ENCODE measurements around the gene FUT3.

Gene FUT3

DNA sequence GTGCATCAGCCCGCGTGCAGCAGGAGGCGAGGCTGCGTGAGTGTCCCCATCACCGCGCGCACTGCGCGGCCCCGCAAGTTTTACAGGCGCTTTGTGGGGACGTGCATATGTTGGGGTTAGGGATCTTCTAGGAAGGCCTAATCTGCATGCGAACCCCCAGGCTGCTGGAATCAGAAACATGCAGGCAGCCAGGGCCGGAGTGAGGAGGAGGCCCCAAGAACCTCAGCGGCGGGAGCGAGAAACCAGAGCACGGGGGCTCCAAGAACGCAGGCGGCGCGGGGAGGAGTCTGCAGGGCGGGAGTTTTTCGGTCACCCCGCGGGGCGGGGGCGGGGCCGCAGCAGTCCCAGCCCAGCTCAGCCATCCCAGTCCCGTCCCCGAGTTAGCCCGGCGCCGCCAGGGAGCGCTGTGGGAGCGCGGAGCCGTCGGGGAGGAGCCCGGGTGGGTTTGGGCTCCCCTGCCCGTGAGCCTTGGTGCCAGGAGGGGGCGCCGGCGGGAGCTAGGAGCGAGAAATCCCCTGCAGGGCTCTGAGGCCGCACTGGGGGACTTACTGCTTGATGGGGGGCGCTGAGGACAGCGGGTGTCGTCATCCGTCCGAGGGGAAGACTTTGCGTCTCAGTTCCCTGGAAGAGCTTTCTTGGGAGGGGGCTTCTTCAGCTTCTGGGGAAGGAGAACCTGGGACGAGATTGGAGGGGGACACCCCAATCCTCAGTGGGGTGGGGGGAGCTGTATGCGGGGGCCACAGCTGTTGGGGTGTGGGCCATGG, 47.3 kb downstream of the FUT3 start:
- peak in 32 of 58 donors; percentile 4 to 59 (median 26) for DNase-seq

DNA sequence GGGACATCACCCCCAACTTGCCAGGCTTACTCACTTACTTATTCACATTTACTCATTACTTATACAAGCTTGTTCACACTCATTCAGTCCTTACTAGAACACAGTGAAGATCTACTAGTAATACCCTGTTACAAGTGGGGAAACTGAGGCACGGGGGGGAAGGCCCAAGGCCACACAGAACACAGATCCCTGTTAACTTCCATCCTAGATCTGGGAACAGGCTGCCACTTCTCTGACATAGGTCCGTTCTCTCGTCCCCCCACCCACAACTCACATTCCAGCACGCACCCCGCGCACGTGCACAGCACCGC, 47.9 kb downstream of the FUT3 start:
- DNase-seq: no peak

DNA sequence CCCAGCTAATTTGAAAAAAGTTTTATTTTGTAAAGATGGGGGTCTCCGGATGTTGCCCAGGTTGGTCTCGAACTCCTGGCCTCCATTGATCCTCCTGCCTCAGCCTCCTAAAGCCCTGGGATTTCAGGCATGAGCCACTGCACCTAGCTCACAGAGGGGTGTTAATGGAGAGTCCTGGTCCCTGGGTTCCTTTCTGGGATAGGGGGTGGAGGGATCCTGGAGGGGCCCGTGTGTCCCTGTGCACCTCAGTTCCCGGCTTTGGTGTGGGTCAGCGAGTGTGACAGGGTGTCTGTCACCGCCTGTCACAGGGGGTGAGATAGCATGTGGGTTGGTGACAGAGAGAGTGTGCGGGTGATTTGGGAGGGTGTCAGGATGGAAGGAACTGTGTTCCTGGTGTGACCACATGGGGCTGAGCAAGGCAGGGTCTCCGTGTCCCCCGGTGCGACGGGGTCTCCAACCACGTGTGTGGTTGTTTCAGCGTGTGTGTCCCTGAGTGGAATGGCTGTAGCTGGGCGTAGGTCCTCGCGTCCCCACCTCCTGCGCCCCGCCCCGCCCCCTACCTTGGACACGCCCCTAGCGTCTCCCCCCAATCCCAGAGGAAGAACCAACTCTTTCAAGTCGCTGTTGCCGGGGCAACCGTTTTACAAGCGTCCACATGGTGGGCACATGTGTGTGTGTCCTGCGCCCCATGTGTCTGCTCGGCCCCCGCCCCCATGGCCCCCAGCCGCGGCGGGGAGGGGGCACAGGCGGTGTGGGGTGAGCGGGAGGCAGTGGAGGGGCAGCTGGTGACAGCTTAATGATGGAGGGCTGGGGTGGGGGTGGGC, 49.2 kb downstream of the FUT3 start:
- DNase-seq: no peak

DNA sequence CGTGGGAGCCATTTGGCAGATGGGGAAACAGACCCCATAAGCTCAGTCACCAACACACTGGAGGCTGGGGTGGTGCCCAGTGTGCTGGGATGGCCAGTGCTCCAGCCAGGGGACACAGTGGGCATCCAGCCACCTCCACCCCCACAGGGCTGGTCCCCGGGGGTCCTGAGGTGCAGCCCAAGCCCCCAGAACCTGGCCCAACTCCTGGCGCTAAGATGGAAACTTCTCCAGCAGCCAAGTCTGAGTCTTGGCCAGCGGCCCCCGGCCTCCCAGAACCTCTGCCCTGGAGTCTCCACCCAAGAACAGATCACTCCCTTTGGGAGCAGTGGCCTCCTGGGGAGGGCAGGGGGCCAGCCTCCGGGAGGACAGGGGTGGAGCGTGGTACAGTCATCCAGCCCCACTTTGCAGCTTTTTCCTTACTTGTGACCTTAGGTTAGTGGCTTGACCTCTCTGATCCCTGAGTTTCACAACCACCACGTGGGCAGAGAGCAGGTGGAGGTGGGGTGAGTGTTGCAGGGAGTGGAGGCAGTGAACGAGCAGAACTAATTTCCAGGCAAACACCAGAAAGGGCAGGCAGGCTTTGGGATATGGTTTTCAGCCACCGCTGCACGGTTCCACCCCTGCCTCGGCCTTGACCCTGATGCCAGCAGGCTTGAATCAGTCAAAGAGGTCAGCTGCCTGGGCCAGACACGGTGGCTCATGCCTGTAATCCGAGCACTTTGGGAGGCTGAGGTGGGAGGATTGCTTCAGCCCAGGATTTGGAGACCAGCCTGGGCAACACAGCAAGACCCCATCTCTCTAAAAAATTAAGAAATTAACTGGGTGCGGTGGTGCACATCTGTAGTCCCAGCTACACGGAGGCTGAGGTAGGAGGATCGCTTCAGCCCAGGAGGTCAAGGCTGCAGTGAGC, 50.6 kb downstream of the FUT3 start:
- DNase-seq: no peak

DNA sequence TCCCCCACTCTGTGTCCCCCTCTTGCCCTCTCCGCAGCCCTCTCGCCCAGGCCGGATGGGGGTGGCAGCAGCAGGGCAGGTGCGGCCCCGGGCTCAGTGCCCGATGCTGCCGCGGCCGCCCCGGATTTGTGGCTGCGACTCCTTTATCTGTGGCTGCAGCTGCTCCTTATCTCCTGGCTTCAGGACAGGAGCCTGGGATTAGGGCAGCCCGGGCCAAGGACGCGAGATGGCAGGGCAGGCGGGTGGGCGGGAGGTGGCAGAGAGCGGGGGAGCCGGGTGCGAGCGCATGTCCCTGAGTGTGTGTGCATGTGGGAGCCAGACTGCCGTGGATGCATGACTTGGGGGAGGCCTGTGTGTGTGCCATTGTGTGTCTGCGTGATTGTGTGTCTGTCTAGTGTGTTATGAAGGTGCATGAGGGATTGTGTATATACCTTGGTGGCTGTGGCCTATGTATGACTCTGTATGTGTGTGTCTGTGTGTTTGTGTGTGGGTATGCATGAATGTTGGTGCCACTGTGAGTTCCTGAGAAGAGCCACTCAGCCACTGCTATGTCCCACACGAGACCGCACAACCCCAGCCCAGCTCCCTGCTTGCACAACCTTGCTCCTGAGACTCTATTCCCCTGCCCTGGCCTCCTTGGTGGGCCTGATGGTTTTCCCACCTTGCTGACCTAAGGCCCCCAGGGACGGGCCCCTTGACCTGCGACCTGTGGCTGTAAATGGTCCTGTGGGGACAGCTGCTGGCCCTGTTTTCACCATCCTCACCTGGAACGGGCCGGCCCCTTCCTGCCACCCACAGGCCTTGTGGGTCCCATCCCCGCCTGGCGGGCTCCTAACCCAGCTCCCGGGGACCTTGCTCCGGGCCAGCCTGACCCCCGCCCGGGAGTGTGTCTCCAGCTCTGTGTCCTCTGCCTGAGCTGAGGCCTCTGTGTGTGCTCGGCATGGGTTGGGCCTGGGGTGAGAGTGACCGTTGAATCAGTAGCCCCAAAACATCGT, 51.7 kb downstream of the FUT3 start:
- no peak for DNase-seq

DNA sequence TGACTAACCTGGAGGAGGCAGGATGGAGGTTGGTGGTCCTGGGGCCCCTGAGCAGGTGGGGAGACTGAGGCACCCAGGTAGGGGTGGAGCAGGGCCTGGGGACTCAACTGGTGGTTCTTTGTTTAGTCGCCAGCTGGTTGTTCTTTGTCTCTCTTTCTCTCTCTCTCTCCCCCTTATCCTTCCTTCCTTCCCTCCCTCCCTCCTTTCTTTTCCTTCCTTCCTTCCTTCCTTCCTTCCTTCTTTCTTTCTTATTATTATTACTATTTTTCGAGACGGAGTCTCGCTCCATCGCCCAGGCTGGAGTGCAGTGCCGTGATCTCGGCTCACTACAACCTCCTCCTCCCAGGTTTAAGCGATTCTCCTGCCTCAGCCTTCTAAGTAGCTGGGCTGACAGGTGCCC, 53.0 kb downstream of the FUT3 start:
- no peak for DNase-seq

DNA sequence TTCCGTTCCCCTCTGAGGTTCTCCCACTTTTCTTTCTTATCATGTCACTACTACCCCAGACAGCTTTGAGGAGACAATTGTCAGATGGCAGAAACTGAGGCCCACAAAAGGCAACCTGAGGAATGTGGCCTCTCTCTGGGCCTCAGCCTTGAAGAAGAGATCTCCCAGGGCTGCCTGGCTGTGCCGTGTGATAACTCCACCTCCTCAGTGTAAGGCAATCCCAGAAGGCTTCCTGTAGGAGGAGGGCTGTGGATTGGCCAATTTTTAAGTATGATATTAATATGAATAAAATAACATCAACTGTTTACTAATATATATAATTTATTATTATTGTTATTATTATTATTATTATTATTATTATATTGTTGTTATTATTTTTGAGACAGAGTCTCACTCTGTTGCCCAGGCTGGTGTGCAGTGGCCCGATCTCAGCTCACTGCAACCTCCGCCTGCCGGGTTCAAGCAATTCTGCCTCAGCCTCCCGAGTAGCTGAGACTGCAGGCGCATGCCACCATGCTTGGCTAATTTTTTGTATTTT, 55.8 kb downstream of the FUT3 start:
- DNase-seq: no peak

DNA sequence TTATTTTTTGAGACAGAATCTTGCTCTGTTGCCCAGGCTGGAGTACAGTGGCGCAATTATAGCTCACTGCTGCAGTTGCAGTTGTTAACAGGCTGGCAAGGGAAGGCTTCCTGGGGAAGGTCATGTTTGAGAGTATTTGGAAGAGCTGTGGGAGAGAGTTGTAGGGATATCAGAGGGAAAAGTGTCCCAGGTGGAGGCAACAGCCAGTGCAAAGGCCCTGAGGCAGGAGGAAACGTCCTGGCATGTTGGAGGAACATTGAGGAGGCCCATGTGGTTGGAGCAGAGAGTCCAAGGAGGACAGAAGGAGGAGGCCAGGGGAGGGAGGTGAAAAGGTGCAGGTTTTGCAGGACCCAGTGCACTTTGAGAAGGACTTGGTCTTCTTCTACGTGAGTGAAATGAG, 58.1 kb downstream of the FUT3 start:
- no peak for DNase-seq
